ENCODE measurements around the gene GLI3. TPM values are rescaled to one million over a fixed set of nuclear protein-coding genes. Genes with fewer than 3 reads are reported as not detected.

The GLI3 gene
- total and polyA plus RNA-seq, 8 donors, result 0.29 to 7.0 (median 2.3) TPM

- no peak overlapping the region for H3K4me3 ChIP-seq
- DNase-seq, result no peak
- intact Hi-C loops (cut with DNase I; ENCODE audit: low total_unique reads), result no loop called here
- H3K27ac ChIP-seq, result no peak overlapping the region
- TF ChIP-seq, protein P1, sequence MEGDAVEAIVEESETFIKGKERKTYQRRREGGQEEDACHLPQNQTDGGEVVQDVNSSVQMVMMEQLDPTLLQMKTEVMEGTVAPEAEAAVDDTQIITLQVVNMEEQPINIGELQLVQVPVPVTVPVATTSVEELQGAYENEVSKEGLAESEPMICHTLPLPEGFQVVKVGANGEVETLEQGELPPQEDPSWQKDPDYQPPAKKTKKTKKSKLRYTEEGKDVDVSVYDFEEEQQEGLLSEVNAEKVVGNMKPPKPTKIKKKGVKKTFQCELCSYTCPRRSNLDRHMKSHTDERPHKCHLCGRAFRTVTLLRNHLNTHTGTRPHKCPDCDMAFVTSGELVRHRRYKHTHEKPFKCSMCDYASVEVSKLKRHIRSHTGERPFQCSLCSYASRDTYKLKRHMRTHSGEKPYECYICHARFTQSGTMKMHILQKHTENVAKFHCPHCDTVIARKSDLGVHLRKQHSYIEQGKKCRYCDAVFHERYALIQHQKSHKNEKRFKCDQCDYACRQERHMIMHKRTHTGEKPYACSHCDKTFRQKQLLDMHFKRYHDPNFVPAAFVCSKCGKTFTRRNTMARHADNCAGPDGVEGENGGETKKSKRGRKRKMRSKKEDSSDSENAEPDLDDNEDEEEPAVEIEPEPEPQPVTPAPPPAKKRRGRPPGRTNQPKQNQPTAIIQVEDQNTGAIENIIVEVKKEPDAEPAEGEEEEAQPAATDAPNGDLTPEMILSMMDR (IDR thresholded peaks at IDR 0.05), result no peak
- TF ChIP-seq POLR2AphosphoS5 (IDR thresholded peaks at IDR 0.05) (no peak), EP300 (IDR thresholded peaks at IDR 0.05) (no peak)
- H3K9me3 ChIP-seq, result no peaks in the 10 kb centered on the region
- no peaks in the 10 kb centered on the region for H3K4me1 ChIP-seq
- WGBS, 5 donors, result 69 to 87% (median 82%) methylated on average over 2 of the region's 2 CpGs
- H3K36me3 ChIP-seq, result no peaks in the 10 kb centered on the region
- H3K27me3 ChIP-seq, result no peaks in the 10 kb centered on the region
Measured at GRCh38 chr7:42064534-42064933, 172.5 kb downstream of the GLI3 start.

GRCh38 chr7:42059275-42059674 lies 177.7 kb downstream of the GLI3 start:
- H3K4me3 ChIP-seq, result no peak overlapping the region
- no peaks in the 10 kb centered on the region for H3K9me3 ChIP-seq
- 47 to 84% (median 71%) methylated on average over 2 of the region's 2 CpGs for WGBS, 5 donors
- no peaks in the 10 kb centered on the region for H3K4me1 ChIP-seq
- intact Hi-C loops (cut with DNase I; ENCODE audit: low total_unique reads), result no loop called here
- DNase-seq, result no peak
- H3K27ac ChIP-seq, result no peak overlapping the region
- no peaks in the 10 kb centered on the region for H3K27me3 ChIP-seq
- no peaks in the 10 kb centered on the region for H3K36me3 ChIP-seq
- TF ChIP-seq POLR2AphosphoS5 (IDR thresholded peaks at IDR 0.05), result no peak
- TF ChIP-seq POLR2A (IDR thresholded peaks at IDR 0.05), result no peak
- TF ChIP-seq, protein P1 (IDR thresholded peaks at IDR 0.05), result no peak
- TF ChIP-seq EP300 (IDR thresholded peaks at IDR 0.05), result no peak

- H3K27me3 ChIP-seq, result no peaks in the 10 kb centered on the region
Measured at GRCh38 chr7:42057331-42057730, 179.7 kb downstream of the GLI3 start.

GRCh38 chr7:42055171-42055570 lies 181.8 kb downstream of the GLI3 start:
- no peak for TF ChIP-seq POLR2A (IDR thresholded peaks at IDR 0.05)
- TF ChIP-seq, protein P1 (IDR thresholded peaks at IDR 0.05), result no peak
- no peak for TF ChIP-seq EP300 (IDR thresholded peaks at IDR 0.05)
- no peak for TF ChIP-seq POLR2AphosphoS5 (IDR thresholded peaks at IDR 0.05)
- Histone ChIP-seq H3K9me3 (no peaks in the 10 kb centered on the region), H3K27me3 (no peaks in the 10 kb centered on the region), H3K27ac (no peak overlapping the region), H3K4me1 (no peaks in the 10 kb centered on the region), H3K36me3 (no peaks in the 10 kb centered on the region), H3K4me3 (no peak overlapping the region)
- WGBS, 5 donors, result 81 to 88% (median 82%) methylated on average over 5 of the region's 5 CpGs
- intact Hi-C loops (cut with DNase I; ENCODE audit: low total_unique reads), result no loop called here
- DNase-seq, result no peak

More at GRCh38 chr7:42057331-42057730, 179.7 kb downstream of the GLI3 start:
- WGBS, 5 donors, result 78 to 96% (median 90%) methylated on average over 2 of the region's 2 CpGs
- Histone ChIP-seq H3K4me1 (no peaks in the 10 kb centered on the region), H3K4me3 (no peak overlapping the region), H3K27ac (no peak overlapping the region), H3K9me3 (no peaks in the 10 kb centered on the region), H3K36me3 (no peaks in the 10 kb centered on the region)
- TF ChIP-seq, protein P1 (IDR thresholded peaks at IDR 0.05), result no peak
- TF ChIP-seq EP300 (IDR thresholded peaks at IDR 0.05), result no peak
- no peak for TF ChIP-seq POLR2A (IDR thresholded peaks at IDR 0.05)
- TF ChIP-seq POLR2AphosphoS5 (IDR thresholded peaks at IDR 0.05), result no peak
- DNase-seq, result no peak
- intact Hi-C loops (cut with DNase I; ENCODE audit: low total_unique reads), result no loop called here

Measured in stomach (tissue), 9 donors.